ENCODE measurements around the gene SMIM36.
"Not testable (repeated sequence)": the region's sequence is repeated elsewhere in the genome, so short reads cannot be mapped to it uniquely, and the experiment has no call there.

The SMIM36 gene

GRCh38 chr17:55532670-55533069 is 21.4 kb upstream of the SMIM36 start:
- Histone ChIP-seq H3K9me3 (ENCODE audit: control insufficient read depth, low read length) (no peaks in the 10 kb centered on the region), H3K36me3 (ENCODE audit: control insufficient read depth, insufficient read depth, low read length) (no peaks in the 10 kb centered on the region), H3K4me3 (ENCODE audit: insufficient read depth, low read depth, low read length) (no peak overlapping the region), H3K27ac (ENCODE audit: insufficient read depth, low read depth, low read length, poor library complexity, severe bottlenecking) (no peak overlapping the region), H3K4me1 (ENCODE audit: control insufficient read depth, insufficient read depth, low read length) (no peaks in the 10 kb centered on the region), H3K27me3 (ENCODE audit: control insufficient read depth, insufficient read depth, low read length, poor library complexity, severe bottlenecking) (no peaks in the 10 kb centered on the region)
- 100% methylated on average over 1 of the region's 1 CpG for WGBS, 2 experiments

GRCh38 chr17:55531053-55531728 is 19.9 kb upstream of the SMIM36 start:
- Histone ChIP-seq H3K4me3 (ENCODE audit: insufficient read depth, low read depth, low read length) (no peak overlapping the region), H3K4me1 (ENCODE audit: control insufficient read depth, insufficient read depth, low read length) (no peaks in the 10 kb centered on the region), H3K27me3 (ENCODE audit: control insufficient read depth, insufficient read depth, low read length, poor library complexity, severe bottlenecking) (no peaks in the 10 kb centered on the region), H3K27ac (ENCODE audit: insufficient read depth, low read depth, low read length, poor library complexity, severe bottlenecking) (no peak overlapping the region), H3K36me3 (ENCODE audit: control insufficient read depth, insufficient read depth, low read length) (no peaks in the 10 kb centered on the region), H3K9me3 (ENCODE audit: control insufficient read depth, low read length) (no peaks in the 10 kb centered on the region)
- WGBS, 2 experiments = 92 to 95% methylated on average over 5 of the region's 5 CpGs

- Histone ChIP-seq H3K9me3 (ENCODE audit: control insufficient read depth, low read length) (no peaks in the 10 kb centered on the region), H3K27me3 (ENCODE audit: control insufficient read depth, insufficient read depth, low read length, poor library complexity, severe bottlenecking) (no peaks in the 10 kb centered on the region), H3K4me1 (ENCODE audit: control insufficient read depth, insufficient read depth, low read length) (no peaks in the 10 kb centered on the region), H3K4me3 (ENCODE audit: insufficient read depth, low read depth, low read length) (no peak overlapping the region), H3K36me3 (ENCODE audit: control insufficient read depth, insufficient read depth, low read length) (no peaks in the 10 kb centered on the region), H3K27ac (ENCODE audit: insufficient read depth, low read depth, low read length, poor library complexity, severe bottlenecking) (no peak overlapping the region)
- WGBS, 2 experiments = 80 to 90% methylated on average over 2 to 3 of the region's 3 CpGs
Observed at GRCh38 chr17:55530064-55530463, 18.8 kb upstream of the SMIM36 start.

DNA sequence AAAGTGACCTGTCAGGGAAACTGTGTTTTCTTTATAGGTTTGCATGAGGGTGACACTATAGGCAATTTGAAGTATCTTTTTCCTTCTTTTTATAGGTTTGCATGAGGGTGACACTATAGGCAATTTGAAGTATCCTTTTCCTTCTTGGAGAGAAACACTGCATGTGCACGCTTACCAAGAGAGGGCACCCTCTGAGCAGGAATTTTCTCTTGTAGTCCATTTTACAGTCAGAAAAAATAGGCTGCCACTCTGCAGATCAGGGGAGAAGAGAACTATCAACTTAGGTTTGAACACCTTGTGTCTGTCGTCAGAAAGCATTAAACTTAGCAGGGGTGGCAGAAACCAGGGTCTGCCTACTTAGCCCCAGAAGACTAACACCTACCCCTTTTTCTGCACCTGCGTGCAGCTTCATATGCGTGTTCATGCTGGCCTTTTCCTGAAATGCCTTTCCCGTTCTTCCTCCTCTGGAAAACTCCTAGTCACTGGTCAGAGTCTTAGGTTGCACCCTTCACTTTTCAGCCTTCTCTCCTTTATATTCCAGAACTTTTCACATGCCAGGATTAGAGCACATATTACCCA is 16.4 kb upstream of the SMIM36 start:
- WGBS, 2 experiments = 73% methylated on average over 5 of the region's 5 CpGs
- H3K27me3 ChIP-seq (ENCODE audit: control insufficient read depth, insufficient read depth, low read length, poor library complexity, severe bottlenecking) = no peaks in the 10 kb centered on the region
- no peaks in the 10 kb centered on the region for H3K9me3 ChIP-seq (ENCODE audit: control insufficient read depth, low read length)
- no peaks in the 10 kb centered on the region for H3K4me1 ChIP-seq (ENCODE audit: control insufficient read depth, insufficient read depth, low read length)
- no peak overlapping the region for H3K27ac ChIP-seq (ENCODE audit: insufficient read depth, low read depth, low read length, poor library complexity, severe bottlenecking)
- no peaks in the 10 kb centered on the region for H3K36me3 ChIP-seq (ENCODE audit: control insufficient read depth, insufficient read depth, low read length)
- H3K4me3 ChIP-seq (ENCODE audit: insufficient read depth, low read depth, low read length) = no peak overlapping the region

DNA sequence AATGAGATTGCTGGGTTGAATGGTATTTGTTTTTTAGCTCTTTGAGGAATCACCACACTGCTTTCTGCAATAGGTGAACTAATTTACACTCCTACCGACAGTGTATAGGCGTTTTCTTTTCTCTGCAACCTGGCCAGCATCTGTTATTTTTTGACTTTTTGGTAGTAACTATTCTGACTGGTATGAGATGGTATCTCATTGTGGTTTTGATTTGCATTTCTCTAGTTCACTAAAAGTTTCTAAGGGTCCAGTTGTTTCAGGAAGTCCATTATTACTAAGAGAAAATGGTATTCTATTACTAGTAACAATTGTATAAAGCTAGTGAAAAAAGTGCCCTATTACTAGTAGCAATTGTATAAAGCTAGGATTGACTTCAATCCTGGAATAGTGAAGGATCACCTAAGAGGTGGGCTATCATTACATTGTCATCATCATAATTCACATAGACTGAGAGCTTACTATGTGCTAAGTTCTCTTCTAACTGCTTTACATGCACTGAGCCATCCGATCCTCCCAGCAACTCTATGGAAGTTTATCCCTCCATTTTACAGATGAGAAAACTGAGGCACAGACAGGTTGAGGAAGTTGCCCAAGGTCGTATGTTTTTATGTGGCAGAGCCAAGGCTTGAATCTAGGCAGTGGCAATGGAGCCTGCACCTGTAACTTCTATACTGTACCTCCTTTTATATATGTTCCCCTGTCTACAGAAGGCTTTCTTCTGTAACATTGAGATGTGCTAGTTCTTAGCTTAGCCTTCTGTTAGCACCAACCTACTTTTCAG is 13.4 kb upstream of the SMIM36 start:
- Histone ChIP-seq H3K36me3 (ENCODE audit: control insufficient read depth, insufficient read depth, low read length) (no peaks in the 10 kb centered on the region), H3K27me3 (ENCODE audit: control insufficient read depth, insufficient read depth, low read length, poor library complexity, severe bottlenecking) (no peaks in the 10 kb centered on the region), H3K9me3 (ENCODE audit: control insufficient read depth, low read length) (no peaks in the 10 kb centered on the region), H3K4me3 (ENCODE audit: insufficient read depth, low read depth, low read length) (no peak overlapping the region), H3K4me1 (ENCODE audit: control insufficient read depth, insufficient read depth, low read length) (no peaks in the 10 kb centered on the region), H3K27ac (ENCODE audit: insufficient read depth, low read depth, low read length, poor library complexity, severe bottlenecking) (no peak overlapping the region)
- WGBS, 2 experiments = 88 to 90% methylated on average over 4 of the region's 4 CpGs

GRCh38 chr17:55523032-55523431 is 11.8 kb upstream of the SMIM36 start:
- not testable (repeated sequence) for H3K36me3 ChIP-seq (ENCODE audit: control insufficient read depth, insufficient read depth, low read length); H3K27me3 ChIP-seq (ENCODE audit: control insufficient read depth, insufficient read depth, low read length, poor library complexity, severe bottlenecking); H3K4me1 ChIP-seq (ENCODE audit: control insufficient read depth, insufficient read depth, low read length); H3K9me3 ChIP-seq (ENCODE audit: control insufficient read depth, low read length); H3K27ac ChIP-seq (ENCODE audit: insufficient read depth, low read depth, low read length, poor library complexity, severe bottlenecking); H3K4me3 ChIP-seq (ENCODE audit: insufficient read depth, low read depth, low read length)
- WGBS, 2 experiments = 85 to 96% methylated on average over 4 of the region's 4 CpGs

GRCh38 chr17:55521186-55521585 is 9.9 kb upstream of the SMIM36 start:
- Histone ChIP-seq H3K27me3 (ENCODE audit: control insufficient read depth, insufficient read depth, low read length, poor library complexity, severe bottlenecking) (no peaks in the 10 kb centered on the region), H3K27ac (ENCODE audit: insufficient read depth, low read depth, low read length, poor library complexity, severe bottlenecking) (no peak overlapping the region), H3K4me3 (ENCODE audit: insufficient read depth, low read depth, low read length) (no peak overlapping the region)

GRCh38 chr17:55520402-55520801 is 9.2 kb upstream of the SMIM36 start:
- Histone ChIP-seq H3K4me1 (ENCODE audit: control insufficient read depth, insufficient read depth, low read length) (no peaks in the 10 kb centered on the region), H3K9me3 (ENCODE audit: control insufficient read depth, low read length) (no peaks in the 10 kb centered on the region), H3K27ac (ENCODE audit: insufficient read depth, low read depth, low read length, poor library complexity, severe bottlenecking) (no peak overlapping the region), H3K4me3 (ENCODE audit: insufficient read depth, low read depth, low read length) (no peak overlapping the region), H3K27me3 (ENCODE audit: control insufficient read depth, insufficient read depth, low read length, poor library complexity, severe bottlenecking) (no peaks in the 10 kb centered on the region), H3K36me3 (ENCODE audit: control insufficient read depth, insufficient read depth, low read length) (no peaks in the 10 kb centered on the region)
- WGBS, 2 experiments = 96 to 97% methylated on average over 5 of the region's 5 CpGs

More at GRCh38 chr17:55521186-55521585, 9.9 kb upstream of the SMIM36 start:
- no peaks in the 10 kb centered on the region for H3K4me1 ChIP-seq (ENCODE audit: control insufficient read depth, insufficient read depth, low read length)
- no peaks in the 10 kb centered on the region for H3K9me3 ChIP-seq (ENCODE audit: control insufficient read depth, low read length)
- H3K36me3 ChIP-seq (ENCODE audit: control insufficient read depth, insufficient read depth, low read length) = no peaks in the 10 kb centered on the region

DNA sequence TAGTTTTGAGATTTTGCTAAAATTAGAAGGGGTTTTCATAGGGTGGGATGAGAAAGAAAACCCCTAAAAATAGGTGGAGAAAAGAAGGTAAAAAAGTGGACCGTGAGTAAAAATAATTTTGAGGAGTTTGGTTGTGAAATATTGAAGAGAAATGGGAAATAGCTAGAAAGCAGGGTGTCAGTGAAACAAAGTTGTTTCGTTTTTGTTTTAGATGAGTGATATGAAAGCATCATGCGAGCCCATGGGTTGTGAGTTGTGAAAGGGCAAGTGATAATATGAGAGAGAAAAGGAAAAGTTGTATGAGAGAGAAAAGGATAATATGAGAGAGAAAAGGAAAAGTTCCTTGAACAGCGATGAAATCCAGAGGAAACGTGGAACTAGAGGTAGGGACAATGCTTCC is 7.3 kb upstream of the SMIM36 start:
- no peaks in the 10 kb centered on the region for H3K27me3 ChIP-seq (ENCODE audit: control insufficient read depth, insufficient read depth, low read length, poor library complexity, severe bottlenecking)
- 81 to 88% methylated on average over 5 of the region's 5 CpGs for WGBS, 2 experiments
- H3K4me3 ChIP-seq (ENCODE audit: insufficient read depth, low read depth, low read length) = no peak overlapping the region

GRCh38 chr17:55513885-55514590 is 2.8 kb upstream of the SMIM36 start:
- Histone ChIP-seq H3K27me3 (ENCODE audit: control insufficient read depth, insufficient read depth, low read length, poor library complexity, severe bottlenecking) (no peaks in the 10 kb centered on the region), H3K27ac (ENCODE audit: insufficient read depth, low read depth, low read length, poor library complexity, severe bottlenecking) (no peak overlapping the region), H3K4me1 (ENCODE audit: control insufficient read depth, insufficient read depth, low read length) (no peaks in the 10 kb centered on the region), H3K4me3 (ENCODE audit: insufficient read depth, low read depth, low read length) (no peak overlapping the region), H3K36me3 (ENCODE audit: control insufficient read depth, insufficient read depth, low read length) (no peaks in the 10 kb centered on the region), H3K9me3 (ENCODE audit: control insufficient read depth, low read length) (no peaks in the 10 kb centered on the region)
- WGBS, 2 experiments = 42 to 55% methylated on average over 5 of the region's 5 CpGs

More for the DNA sequence above, 7.3 kb upstream of the SMIM36 start:
- Histone ChIP-seq H3K9me3 (ENCODE audit: control insufficient read depth, low read length) (no peaks in the 10 kb centered on the region), H3K4me1 (ENCODE audit: control insufficient read depth, insufficient read depth, low read length) (no peaks in the 10 kb centered on the region), H3K27ac (ENCODE audit: insufficient read depth, low read depth, low read length, poor library complexity, severe bottlenecking) (no peak overlapping the region), H3K36me3 (ENCODE audit: control insufficient read depth, insufficient read depth, low read length) (no peaks in the 10 kb centered on the region)
